NCI-H1105 treated with DMSO at 0.1 percent for 48 hours (cell line): ENCODE measurements around the gene ITPK1.

Experiments used
- DNase-seq: peaks from one replicate; lab custom pipeline; 2025; lab: John Stamatoyannopoulos, UW

Gene ITPK1

GRCh38 chr14:92922883-92923743 is 192.6 kb downstream of the ITPK1 start, which contains the start of gene CHGA:
Gene CHGA (plus strand): TSS chr14:92923150. CDS start chr14:92923360, 210 bp downstream.
- DNase-seq = peak; percentile 76

GRCh38 chr14:92922155-92922735 is 193.5 kb downstream of the ITPK1 start:
- DNase-seq = no peak

- DNase-seq = no peak
Measured at GRCh38 chr14:92920001-92920400, 195.7 kb downstream of the ITPK1 start.

- DNase-seq = no peak
Measured at GRCh38 chr14:92917956-92918355, 197.8 kb downstream of the ITPK1 start.

GRCh38 chr14:92917041-92917940 is 198.4 kb downstream of the ITPK1 start:
- no peak for DNase-seq

GRCh38 chr14:92916201-92916600 is 199.5 kb downstream of the ITPK1 start:
- DNase-seq = no peak

- DNase-seq = no peak
Measured at GRCh38 chr14:92914087-92914656, 201.6 kb downstream of the ITPK1 start.

- DNase-seq = no peak
Measured at GRCh38 chr14:92907316-92907911, 208.3 kb downstream of the ITPK1 start.

- no peak for DNase-seq
Measured at GRCh38 chr14:92906823-92907222, 208.9 kb downstream of the ITPK1 start.

GRCh38 chr14:92906420-92906819 is 209.3 kb downstream of the ITPK1 start:
- no peak for DNase-seq

- no peak for DNase-seq
Measured at GRCh38 chr14:92905667-92906066, 210.1 kb downstream of the ITPK1 start.

- no peak for DNase-seq
Measured at GRCh38 chr14:92903359-92903758, 212.4 kb downstream of the ITPK1 start.

- no peak for DNase-seq
Measured at GRCh38 chr14:92902726-92903125, 213.0 kb downstream of the ITPK1 start.

GRCh38 chr14:92902191-92902590 is 213.5 kb downstream of the ITPK1 start:
- no peak for DNase-seq

GRCh38 chr14:92900660-92901059 is 215.1 kb downstream of the ITPK1 start:
- no peak for DNase-seq

GRCh38 chr14:92898566-92899131 is 217.1 kb downstream of the ITPK1 start:
- DNase-seq = no peak

GRCh38 chr14:92897922-92898565 is 217.7 kb downstream of the ITPK1 start:
- no peak for DNase-seq

GRCh38 chr14:92895352-92895878 is 220.3 kb downstream of the ITPK1 start:
- DNase-seq = no peak

GRCh38 chr14:92892589-92892988 is 223.1 kb downstream of the ITPK1 start:
- no peak for DNase-seq

GRCh38 chr14:92890830-92891588 is 224.7 kb downstream of the ITPK1 start:
- DNase-seq = peak; percentile 37
